Measurements from ENCODE around the gene ERCC5.

ERCC5 gene

GRCh38 chr13:102915393-102915930 is 69.6 kb downstream of the ERCC5 start:
- DNase-seq = no peak

GRCh38 chr13:102917019-102917418 is 71.2 kb downstream of the ERCC5 start:
- DNase-seq = no peak

GRCh38 chr13:102922184-102922583 is 76.4 kb downstream of the ERCC5 start:
- DNase-seq = no peak

Data from nucleus accumbens (tissue), 56 donors.